H1 (cell line): ENCODE results near the gene CELF4. TPM values are rescaled to one million over a fixed set of nuclear protein-coding genes. Genes with fewer than 3 reads are reported as not detected.
A peak's percentile ranks its signal among the peaks of the same experiment; 100 is the strongest.

Experiments
- CTCF ChIA-PET: fragments of 300-600 bp; sonication (Branson Sonifier 250); formaldehyde crosslinking; loops from one replicate; lab custom pipeline; 2021; ENCODE audit not compliant: partially characterized antibody; lab: Charles Lee
- POLR2A ChIA-PET: fragments of 300-600 bp; sonication (Branson Sonifier 250); formaldehyde crosslinking; loops from one replicate; lab custom pipeline; 2021; ENCODE audit warnings: inconsistent platforms; ENCODE audit not compliant: partially characterized antibody; lab: Charles Lee
- DNase-seq, 2 experiments: peaks; one replicate each; pipeline versions ENCODE4 v3.0.0 to v3.0.0-alpha.2; 2010 to 2022; ENCODE audit warnings: low spot score in 2 of 2, low read depth in 1 of 2, mixed read lengths in 1 of 2
- FAIRE-seq: peaks from 2 replicates; lab custom pipeline; 2011; peaks lifted over from hg19 to GRCh38; lab: Jason Lieb, UNC
- H2AFZ ChIP-seq: 2 replicates; pipeline ENCODE4 v1.8.1; 2012; ENCODE audit warnings: low read length, inconsistent platforms
- H2AK5ac ChIP-seq: 2 replicates; pipeline ENCODE4 v1.6.1; 2013; ENCODE audit warnings: low read depth, low read length
- H2BK120ac ChIP-seq: replicated peaks from 2 replicates; pipeline ENCODE3; 2013; ENCODE audit warnings: low read depth, low read length, inconsistent platforms
- H2BK12ac ChIP-seq: 2 replicates; pipeline ENCODE4 v1.6.1; 2013; ENCODE audit warnings: low read depth, low read length
- H2BK15ac ChIP-seq: 2 replicates; pipeline ENCODE4 v1.6.1; 2013; ENCODE audit warnings: low read length
- H2BK20ac ChIP-seq: 2 replicates; pipeline ENCODE4 v1.6.1; 2013; ENCODE audit warnings: low read length
- H2BK5ac ChIP-seq: 2 replicates; pipeline ENCODE4 v1.6.1; 2013; ENCODE audit warnings: low read depth, low read length
- H3K14ac ChIP-seq: 2 replicates; pipeline ENCODE4 v1.6.1; 2013; ENCODE audit warnings: inconsistent platforms; ENCODE audit not compliant: insufficient read length
- H3K18ac ChIP-seq: 2 replicates; pipeline ENCODE4 v1.6.1; 2013; ENCODE audit warnings: low read length; ENCODE audit errors: extremely low read depth
- H3K23ac ChIP-seq: 2 replicates; pipeline ENCODE4 v1.6.1; 2013; ENCODE audit warnings: inconsistent platforms; ENCODE audit not compliant: insufficient read length
- H3K23me2 ChIP-seq: 2 replicates; pipeline ENCODE4 v1.6.1; 2013; ENCODE audit warnings: low read depth, low read length
- H3K27ac ChIP-seq: 2 replicates; pipeline ENCODE4 v1.6.1; 2011; ENCODE audit warnings: low read depth, low read length, inconsistent platforms
- H3K27me3 ChIP-seq, 4 experiments: replicated peaks in 1 of 4; 1 replicate in 1 of 4; 2 replicates in 3 of 4; pipeline versions ENCODE4 v1.6.1 to v1.8.1; 2011 to 2013; ENCODE audit warnings: low read length in 3 of 4, mild to moderate bottlenecking in 3 of 4, inconsistent platforms in 2 of 4, mixed read lengths in 2 of 4, moderate library complexity in 1 of 4; ENCODE audit not compliant: control insufficient read depth in 3 of 4, insufficient read depth in 3 of 4; ENCODE audit errors: extremely low read depth in 1 of 4
- H3K36me3 ChIP-seq, 4 experiments: 2 replicates each; pipeline versions ENCODE4 v1.6.1 to v1.8.1; 2011 to 2013; ENCODE audit warnings: mild to moderate bottlenecking in 4 of 4, low read length in 3 of 4, moderate library complexity in 2 of 4, control low read depth in 1 of 4, inconsistent platforms in 1 of 4; ENCODE audit not compliant: insufficient read depth in 4 of 4, control insufficient read depth in 2 of 4
- H3K4ac ChIP-seq: replicated peaks from 2 replicates; pipeline ENCODE3; 2013; ENCODE audit warnings: low read length, low read depth, mixed read lengths, inconsistent platforms; ENCODE audit not compliant: insufficient read length
- H3K4me1 ChIP-seq, 4 experiments: replicated peaks in 1 of 4; 1 replicate in 1 of 4; 2 replicates in 3 of 4; pipeline versions ENCODE4 v1.6.1 to v1.8.1; 2011 to 2013; ENCODE audit warnings: low read length in 3 of 4, inconsistent platforms in 2 of 4, mixed read lengths in 1 of 4; ENCODE audit not compliant: insufficient read depth in 4 of 4, control insufficient read depth in 3 of 4
- H3K4me2 ChIP-seq, 2 experiments: 2 replicates each; pipeline versions ENCODE4 v1.6.1 to v1.8.1; 2011 to 2013; ENCODE audit warnings: low read depth in 2 of 2, low read length in 2 of 2, control low read depth in 1 of 2, inconsistent platforms in 1 of 2, mild to moderate bottlenecking in 1 of 2; ENCODE audit not compliant: insufficient read depth in 1 of 2
- H3K4me3 ChIP-seq, 4 experiments: fragments of 200-600, 300-600 bp in 1 of 4; sonication (generic), shearing (Covaris generic), sonication (Bioruptor Twin) in 1 of 4; 2 replicates each; pipeline versions ENCODE4 v1.5.1 to v1.8.1; 2011 to 2016; ENCODE audit warnings: low read length in 4 of 4, low read depth in 3 of 4, control low read depth in 2 of 4, inconsistent platforms in 2 of 4, mild to moderate bottlenecking in 2 of 4, mixed read lengths in 1 of 4, moderate library complexity in 1 of 4; ENCODE audit not compliant: insufficient read depth in 2 of 4; ENCODE audit errors: extremely low read depth in 1 of 4
- H3K56ac ChIP-seq: replicated peaks from 2 replicates; pipeline ENCODE3; 2013; ENCODE audit warnings: low read depth, mild to moderate bottlenecking, mixed read lengths, low read length, inconsistent platforms; ENCODE audit not compliant: insufficient read length
- H3K79me1 ChIP-seq: 2 replicates; pipeline ENCODE4 v1.6.1; 2013; ENCODE audit warnings: low read depth, low read length, control low read depth
- H3K79me2 ChIP-seq, 2 experiments: 2 replicates each; pipeline versions ENCODE4 v1.6.1 to v1.8.1; 2012 to 2013; ENCODE audit warnings: low read length in 2 of 2, mild to moderate bottlenecking in 2 of 2, inconsistent platforms in 1 of 2; ENCODE audit not compliant: insufficient read depth in 2 of 2, control insufficient read depth in 1 of 2
- H3K9ac ChIP-seq, 4 experiments: replicated peaks in 1 of 4; 1 replicate in 1 of 4; 2 replicates in 3 of 4; pipeline versions ENCODE4 v1.6.1 to v1.8.1; 2011 to 2013; ENCODE audit warnings: low read depth in 3 of 4, low read length in 3 of 4, control low read depth in 2 of 4, mild to moderate bottlenecking in 2 of 4, moderate library complexity in 2 of 4, inconsistent platforms in 1 of 4; ENCODE audit errors: extremely low read depth in 1 of 4
- H3K9me3 ChIP-seq, 2 experiments: 2 replicates each; pipeline versions ENCODE4 v1.6.1 to v1.8.1; 2012 to 2013; ENCODE audit warnings: mild to moderate bottlenecking in 2 of 2, moderate library complexity in 2 of 2, control low read depth in 1 of 2, inconsistent platforms in 1 of 2, low read depth in 1 of 2, low read length in 1 of 2, mixed read lengths in 1 of 2; ENCODE audit not compliant: insufficient read depth in 2 of 2
- H4K20me1 ChIP-seq, 2 experiments: replicated peaks in 1 of 2; 2 replicates each; pipeline versions ENCODE3 to v1.8.1; 2011 to 2013; ENCODE audit warnings: inconsistent platforms in 2 of 2, low read length in 2 of 2, mild to moderate bottlenecking in 1 of 2; ENCODE audit not compliant: insufficient read depth in 2 of 2, control insufficient read depth in 1 of 2
- H4K5ac ChIP-seq: 2 replicates; pipeline ENCODE4 v1.6.1; 2013; ENCODE audit warnings: low read length, low read depth, mixed read lengths, inconsistent platforms; ENCODE audit not compliant: insufficient read length
- H4K8ac ChIP-seq: 2 replicates; pipeline ENCODE4 v1.8.0; 2013; ENCODE audit warnings: mild to moderate bottlenecking, moderate library complexity, low read length, inconsistent platforms; ENCODE audit not compliant: insufficient read depth; ENCODE audit errors: extremely low read depth
- H4K91ac ChIP-seq: replicated peaks from 2 replicates; pipeline ENCODE3; 2013; ENCODE audit warnings: low read length, mixed read lengths, inconsistent platforms; ENCODE audit not compliant: insufficient read length
- BACH1 ChIP-seq: IDR thresholded peaks from 2 replicates; pipeline ENCODE4 v1.6.1; 2012; ENCODE audit warnings: low read length, improper control_type of control experiment
- BCL11A ChIP-seq, 2 experiments: IDR thresholded peaks; one replicate each; pipeline ENCODE4 v1.6.1; 2011; ENCODE audit warnings: low read depth in 2 of 2, low read length in 2 of 2, mild to moderate bottlenecking in 2 of 2
- BRCA1 ChIP-seq: IDR thresholded peaks from 2 replicates; pipeline ENCODE4 v1.6.1; 2012; ENCODE audit warnings: low read depth, low read length, improper control_type of control experiment
- KDM5A ChIP-seq: fragments of 200-600 bp; IDR thresholded peaks from 2 replicates; pipeline ENCODE4 v1.7.1; 2012; ENCODE audit warnings: mild to moderate bottlenecking, low read length, inconsistent platforms, mixed read lengths
- RFX5 ChIP-seq: IDR thresholded peaks from 2 replicates; pipeline ENCODE4 v1.6.1; 2011; ENCODE audit warnings: low read depth, low read length, improper control_type of control experiment, borderline replicate concordance
- SRF ChIP-seq: IDR thresholded peaks from 2 replicates; pipeline ENCODE4 v1.6.1; 2011; ENCODE audit warnings: mild to moderate bottlenecking, low read depth, low read length, moderate library complexity
- SUZ12 ChIP-seq: fragments of 200-600 bp; sonication (generic); IDR thresholded peaks from 2 replicates; pipeline ENCODE4 v1.6.1; 2012; ENCODE audit warnings: mild to moderate bottlenecking, inconsistent platforms, low read length, moderate library complexity, mixed read lengths
- TEAD4 ChIP-seq: IDR thresholded peaks from 2 replicates; pipeline ENCODE4 v1.6.1; 2012; ENCODE audit warnings: low read depth, low read length, inconsistent platforms, mixed read lengths
- USF2 ChIP-seq: IDR thresholded peaks from 2 replicates; pipeline ENCODE4 v1.6.1; 2011; ENCODE audit warnings: low read length, improper control_type of control experiment
- ZNF274 ChIP-seq: IDR thresholded peaks from 2 replicates; pipeline ENCODE4 v1.7.0; 2012; ENCODE audit warnings: low read length, borderline replicate concordance; ENCODE audit errors: extremely low read depth
- WGBS, 2 experiments: shearing (Covaris generic) in 1 of 2; methylation state at CpG; one replicate each; pipeline versions ENCODE4 v1.1.6 to v1.1.7; 2013 to 2015; ENCODE audit warnings: low lambda C conversion rate in 2 of 2, mixed read lengths in 2 of 2, inconsistent platforms in 1 of 2, low coverage in 1 of 2, missing lambda C conversion rate in 1 of 2; ENCODE audit not compliant: insufficient replicate concordance in 2 of 2, insufficient coverage in 1 of 2, insufficient read length in 1 of 2; ENCODE audit errors: extremely low coverage in 1 of 2, missing lambda C conversion rate in 1 of 2; 5-methylcytosine and 5-hydroxymethylcytosine counted together
- polyA plus RNA-seq, 7 experiments: library from polyadenylated mRNA; depleted of rRNA in 3 of 7; stranded (reverse) in 5 of 7; unstranded in 2 of 7; fragments of >200 nt in 5 of 7; fragments of 200-250 nt in 2 of 7; gene quantifications; 1 replicate in 5 of 7; 2 replicates in 1 of 7; 4 replicates in 1 of 7; pipeline versions ENCODE4 v1.2.1 to v1.2.3, GENCODE V29; 2011 to 2013; ENCODE audit warnings: missing spikeins in 2 of 7, mixed read lengths in 2 of 7
- total RNA-seq: library from RNA; stranded (reverse); fragmentation: NEBNext Ultra II Directional; extraction: Animal tissue kit (Norgen Biotek cat#: 25700); gene quantifications from 2 replicates; pipeline ENCODE4 v1.2.1, GENCODE V29; 2021

The CELF4 gene
- total and polyA plus RNA-seq, 2 of the 8 experiments (the other 6 are each of a cell fraction or from before 2014, with no cell fraction given): 1.6 to 3.4 TPM

GRCh38 chr18:37383846-37384595, 181.6 kb downstream of the CELF4 start:
- Histone ChIP-seq H3K9ac (no peak overlapping the region), H3K27me3 (no peaks in the 10 kb centered on the region; a peak in 1 of 7 replicates), H3K23me2 (peaks cover 11% of the 10 kb centered on the region; the same call in 1 of the 2 replicates), H4K5ac (no peak overlapping the region), H3K23ac (no peak overlapping the region), H2AFZ (no peak overlapping the region), H3K4me1 (peaks cover 0 to 11% (median 8%) of the 10 kb centered on the region in 4 experiments; a peak in 6 of 7 replicates), H2BK15ac (0 out of 2 replicates have a peak overlapping the region, but pooled peaks have one; percentile 3), H4K91ac (no peak overlapping the region), H3K79me1 (no peaks in the 10 kb centered on the region), H3K18ac (no peak overlapping the region), H3K27ac (no peak overlapping the region), H4K8ac (no peak overlapping the region), H3K14ac (no peak overlapping the region), H3K4me3 (no peak overlapping the region; a peak in 1 of 8 replicates), H2AK5ac (no peak overlapping the region; the same call in 1 of the 2 replicates), H4K20me1 (peaks cover 0 to 8% of the 10 kb centered on the region in 2 experiments), H3K9me3 (peaks cover 0 to 1% of the 10 kb centered on the region in 2 experiments; a peak in 2 of 4 replicates), H3K4ac (no peak overlapping the region), H3K56ac (no peak overlapping the region), H3K4me2 (peak overlapping the region in 1 of 2 experiments; percentile 19; a peak in 1 of 4 replicates), H2BK12ac (no peak overlapping the region; the same call in 1 of the 2 replicates), H2BK120ac (no peak overlapping the region), H3K36me3 (no peaks in the 10 kb centered on the region), H2BK20ac (no peak overlapping the region), H3K79me2 (no peaks in the 10 kb centered on the region), H2BK5ac (0 out of 2 replicates have a peak overlapping the region, but pooled peaks have one; percentile 45)
- ChIA-PET POLR2A (no interaction called here), CTCF (interaction anchor here (0.7 to 7.9 kb wide), 27 partner anchors 10 to 614 kb away, joined by 3 to 85 read pairs (median 4); no protein-coding TSS in a partner anchor)
- DNase-seq (no peak), FAIRE-seq (no peak)
- 73% methylated on average over 17 of the region's 17 CpGs; no CpG with 5 or more reads in 1 of the 2 experiments for WGBS, 2 experiments
- TF ChIP-seq BACH1 (no peak), TEAD4 (no peak), SRF (no peak), KDM5A (no peak), USF2 (no peak), BCL11A (IDR thresholded peaks at IDR 0.05; ENCODE audit: low read depth in 2 of 2, low read length in 2 of 2) (no peak), ZNF274 (no peak), BRCA1 (no peak), SUZ12 (no peak), RFX5 (no peak)
